ENCODE data around the gene YIPF2.
"Not testable (repeated sequence)": the region's sequence is repeated elsewhere in the genome, so short reads cannot be mapped to it uniquely, and the experiment has no call there.

The YIPF2 gene

GRCh38 chr19:10884274-10884673 lies 44.2 kb downstream of the YIPF2 start:
- TF ChIP-seq CTCF (IDR thresholded peaks at IDR 0.05; ENCODE audit: insufficient read depth, low read depth, low read length, missing control alignments) = no peak
- no peak overlapping the region for H3K4me3 ChIP-seq (ENCODE audit: low read depth, low read length)
- DNase-seq (ENCODE audit: low read depth) = no peak

- H3K4me3 ChIP-seq (ENCODE audit: low read depth, low read length) = no peak overlapping the region
- DNase-seq (ENCODE audit: low read depth) = no peak
- no peak for TF ChIP-seq CTCF (IDR thresholded peaks at IDR 0.05; ENCODE audit: insufficient read depth, low read depth, low read length, missing control alignments)
Measured at GRCh38 chr19:10882108-10882457, 46.4 kb downstream of the YIPF2 start.

GRCh38 chr19:10881403-10882107 lies 46.9 kb downstream of the YIPF2 start:
- no peak for TF ChIP-seq CTCF (IDR thresholded peaks at IDR 0.05; ENCODE audit: insufficient read depth, low read depth, low read length, missing control alignments)
- no peak overlapping the region for H3K4me3 ChIP-seq (ENCODE audit: low read depth, low read length)
- DNase-seq (ENCODE audit: low read depth) = no peak

- DNase-seq (ENCODE audit: low read depth) = peak; percentile 64
- TF ChIP-seq CTCF (IDR thresholded peaks at IDR 0.05; ENCODE audit: insufficient read depth, low read depth, low read length, missing control alignments) = no peak
- H3K4me3 ChIP-seq (ENCODE audit: low read depth, low read length) = peak overlapping the region; percentile 64
Measured at GRCh38 chr19:10878253-10878652, 50.2 kb downstream of the YIPF2 start.

GRCh38 chr19:10877608-10878007 lies 50.8 kb downstream of the YIPF2 start:
- DNase-seq (ENCODE audit: low read depth) = not testable (repeated sequence)
- peak overlapping the region; percentile 64 for H3K4me3 ChIP-seq (ENCODE audit: low read depth, low read length)

GRCh38 chr19:10876459-10877240 lies 51.8 kb downstream of the YIPF2 start:
- DNase-seq (ENCODE audit: low read depth) = peak; percentile 91
- peak overlapping the region; percentile 38 for H3K4me3 ChIP-seq (ENCODE audit: low read depth, low read length)
- no peak for TF ChIP-seq CTCF (IDR thresholded peaks at IDR 0.05; ENCODE audit: insufficient read depth, low read depth, low read length, missing control alignments)

- no peak for DNase-seq (ENCODE audit: low read depth)
- no peak for TF ChIP-seq CTCF (IDR thresholded peaks at IDR 0.05; ENCODE audit: insufficient read depth, low read depth, low read length, missing control alignments)
- H3K4me3 ChIP-seq (ENCODE audit: low read depth, low read length) = peak overlapping the region; percentile 94
Measured at GRCh38 chr19:10874024-10874423, 54.4 kb downstream of the YIPF2 start.

Data from GM12865 (cell line).